ENCODE measurements around the gene NLRC4.
"Not testable (repeated sequence)": the region's sequence is repeated elsewhere in the genome, so short reads cannot be mapped to it uniquely, and the experiment has no call there.

Gene NLRC4

DNA sequence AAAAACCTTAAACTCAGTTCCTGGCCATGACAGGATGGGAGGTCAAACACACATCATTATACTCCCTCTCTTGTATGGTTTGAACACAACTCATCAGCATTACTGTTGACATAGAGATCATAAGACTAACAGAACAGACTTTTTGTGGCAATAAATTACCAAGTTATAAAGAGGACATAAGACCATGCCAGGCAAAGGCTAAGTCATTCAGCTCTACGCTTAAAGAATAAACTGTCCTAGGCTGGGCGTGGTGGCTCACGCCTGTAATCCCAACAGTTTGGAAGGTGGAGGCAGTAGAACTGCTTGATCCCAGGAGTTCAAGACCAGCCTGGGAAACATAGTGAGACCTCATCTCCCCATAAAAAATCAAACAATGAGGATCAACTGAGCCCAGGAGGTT is 16.4 kb downstream of the NLRC4 start:
- no peak for DNase-seq (ENCODE audit: low spot score)

DNA sequence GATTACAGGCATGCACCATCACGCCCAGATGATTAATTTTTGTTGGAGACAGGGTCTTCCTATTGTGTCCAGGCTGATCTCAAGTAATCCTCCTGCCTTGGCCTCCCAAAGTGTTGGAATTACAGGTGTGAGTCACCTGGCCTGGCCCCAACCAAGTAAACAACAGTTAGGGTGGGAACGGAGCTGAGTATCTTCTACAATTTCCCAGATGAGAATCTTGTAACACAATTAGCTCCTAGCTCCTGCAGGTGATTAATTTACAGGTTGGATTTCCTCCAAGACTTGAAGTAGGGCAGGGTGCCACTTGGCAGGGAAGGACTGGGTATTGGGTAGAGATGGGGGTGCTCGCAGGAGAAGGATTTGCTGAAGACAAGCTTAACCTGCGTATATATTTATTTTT is 17.8 kb downstream of the NLRC4 start:
- no peak for DNase-seq (ENCODE audit: low spot score)

DNA sequence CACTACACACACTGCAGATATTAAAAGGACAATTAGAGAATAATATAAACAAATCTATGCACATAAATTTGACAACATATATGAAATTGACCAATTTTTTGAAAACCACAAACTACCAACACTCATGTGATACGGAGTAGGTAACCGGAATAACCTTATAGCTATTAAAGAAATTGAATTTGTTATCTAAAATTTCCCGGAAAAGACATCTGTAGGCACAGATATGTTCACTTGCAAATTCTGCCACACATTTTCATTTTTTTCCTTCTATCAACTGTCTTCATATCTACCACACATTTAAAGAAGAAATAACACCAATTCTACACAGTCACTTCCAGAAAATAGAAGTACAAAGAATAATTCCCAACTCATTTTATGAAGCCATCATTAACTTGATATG is 22.4 kb downstream of the NLRC4 start:
- peak; percentile 30 for DNase-seq (ENCODE audit: low spot score)

DNA sequence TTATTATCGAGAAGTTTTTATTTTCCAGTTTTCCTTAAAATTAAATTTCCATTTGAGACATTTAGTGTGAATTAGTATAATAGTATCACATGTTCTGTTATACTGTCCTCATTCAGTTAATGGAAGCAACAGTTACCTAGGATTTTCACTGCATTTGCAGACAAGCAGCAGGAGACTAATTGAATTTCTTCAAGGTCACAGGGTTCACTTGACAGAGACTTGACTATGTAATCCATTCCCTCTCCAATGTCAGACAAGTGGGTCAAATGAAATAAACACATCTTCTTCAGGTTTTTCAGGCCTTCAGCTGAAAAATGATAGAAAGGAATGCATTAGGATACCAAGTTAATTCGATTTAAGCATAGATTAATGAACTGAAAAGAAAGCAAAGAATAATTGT is 26.7 kb downstream of the NLRC4 start:
- no peak for DNase-seq (ENCODE audit: low spot score)

DNA sequence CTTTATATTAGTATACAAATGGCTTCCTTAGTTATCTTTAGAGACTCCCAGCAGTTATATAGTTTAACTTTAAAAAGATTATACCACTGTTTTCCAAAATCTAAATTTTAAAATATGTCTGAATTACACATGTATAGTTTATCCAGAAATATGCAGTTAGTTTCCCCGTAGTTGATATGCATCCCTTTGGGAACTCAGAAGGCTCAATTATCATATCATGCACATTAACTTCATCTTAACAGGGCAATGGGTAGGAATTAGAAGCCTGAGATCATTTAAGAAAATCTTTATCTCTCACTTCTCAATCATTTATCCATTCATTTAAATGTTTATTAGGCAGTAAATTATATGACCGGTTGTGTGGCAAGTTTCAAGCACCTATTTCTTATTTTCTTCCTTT is 27.2 kb downstream of the NLRC4 start:
- no peak for DNase-seq (ENCODE audit: low spot score)

DNA sequence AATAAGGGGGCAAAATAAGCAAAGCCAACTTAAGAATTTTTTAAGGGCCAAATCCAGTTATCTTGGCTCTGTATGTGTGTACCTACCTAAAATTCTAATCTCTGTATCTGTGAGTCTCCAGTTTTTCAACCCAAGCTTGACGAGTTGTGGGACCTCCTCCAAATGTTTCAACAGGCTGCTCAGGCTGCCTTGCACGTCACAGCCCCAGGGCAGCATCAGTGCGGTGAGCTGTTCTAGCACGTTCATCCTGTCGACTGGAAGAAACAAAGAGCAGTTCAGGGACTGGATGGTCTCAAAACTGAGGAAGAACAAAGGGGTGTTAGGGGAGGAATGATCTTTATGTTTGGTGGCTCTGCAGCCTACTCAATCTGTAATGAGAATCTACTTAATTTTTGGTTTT is 29.4 kb downstream of the NLRC4 start:
- DNase-seq (ENCODE audit: low spot score) = no peak

DNA sequence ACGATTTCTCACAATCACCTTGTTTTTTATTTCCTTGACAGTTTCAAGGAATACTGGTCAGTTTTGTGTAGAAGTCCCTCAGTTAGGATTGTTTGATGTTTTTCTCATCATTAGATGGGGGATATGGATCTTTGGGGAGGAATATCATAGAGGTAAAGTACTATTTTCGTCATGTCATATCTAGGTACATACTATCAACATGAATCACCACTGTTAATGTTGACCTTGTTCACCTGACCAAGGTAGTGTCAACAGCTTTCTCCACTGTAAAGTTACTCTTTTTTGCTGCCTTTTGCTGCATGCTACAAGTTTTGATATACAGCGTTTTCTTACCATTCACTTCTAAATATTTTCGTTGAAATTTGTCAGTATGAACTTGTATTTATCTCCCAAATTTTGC is 32.7 kb downstream of the NLRC4 start:
- no peak for DNase-seq (ENCODE audit: low spot score)

DNA sequence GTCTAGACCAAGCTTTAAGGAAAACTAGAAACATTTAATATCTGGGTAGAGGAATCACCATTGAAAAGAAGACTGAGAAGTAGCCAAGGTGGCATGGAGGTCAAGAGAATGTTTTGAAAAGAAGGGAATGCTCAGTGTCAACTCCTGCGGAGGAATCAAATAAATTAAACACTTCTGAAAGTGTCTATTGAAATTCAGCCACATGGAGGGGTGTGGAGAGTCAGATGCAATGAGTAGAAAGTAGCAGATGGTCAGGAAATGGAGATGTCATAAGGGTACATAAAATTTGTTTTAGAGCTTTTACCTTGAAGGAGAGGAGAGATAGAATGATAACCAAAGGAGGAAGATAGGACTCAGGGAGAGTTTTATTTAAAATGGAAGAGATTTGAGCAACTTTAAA is 35.1 kb downstream of the NLRC4 start:
- no peak for DNase-seq (ENCODE audit: low spot score)

DNA sequence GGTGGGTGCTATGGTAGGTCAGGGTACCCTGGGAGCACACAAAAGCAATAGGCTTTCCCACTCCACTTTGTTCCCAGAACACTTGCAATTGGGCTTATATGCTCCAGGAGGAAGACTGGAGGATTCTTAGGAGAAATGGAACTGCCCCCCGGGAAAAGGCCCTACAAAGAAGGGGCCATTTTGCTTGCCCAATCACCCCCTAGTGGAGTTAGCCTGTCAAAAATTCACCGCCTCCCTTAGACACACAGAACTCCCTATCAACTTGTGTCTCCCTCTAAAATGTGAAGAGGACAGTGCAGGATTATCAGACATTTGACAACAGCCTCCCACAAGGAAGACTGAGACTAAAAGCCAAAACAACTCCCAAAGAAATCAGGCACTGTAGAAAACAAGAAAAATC is 36.5 kb downstream of the NLRC4 start:
- DNase-seq (ENCODE audit: low spot score) = no peak

DNA sequence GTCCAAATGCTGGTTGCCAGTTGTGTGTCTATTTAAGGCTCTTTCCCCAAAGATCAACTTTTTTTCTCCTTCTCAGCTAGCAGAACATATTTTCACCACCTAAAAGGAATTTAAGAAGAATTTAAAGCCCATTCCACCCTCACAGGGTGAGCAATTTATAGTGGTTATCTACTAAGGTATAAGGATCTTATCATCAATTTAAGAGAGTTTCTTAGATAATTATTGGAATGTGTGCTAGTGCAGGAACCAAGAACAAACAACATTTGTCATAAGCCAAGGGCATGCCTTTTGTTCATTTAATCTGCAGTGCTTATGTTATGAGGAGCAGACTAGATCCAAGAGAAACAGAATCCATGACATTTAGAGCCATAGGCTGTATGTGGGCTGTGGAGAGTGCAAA is 37.2 kb downstream of the NLRC4 start:
- no peak for DNase-seq (ENCODE audit: low spot score)

DNA sequence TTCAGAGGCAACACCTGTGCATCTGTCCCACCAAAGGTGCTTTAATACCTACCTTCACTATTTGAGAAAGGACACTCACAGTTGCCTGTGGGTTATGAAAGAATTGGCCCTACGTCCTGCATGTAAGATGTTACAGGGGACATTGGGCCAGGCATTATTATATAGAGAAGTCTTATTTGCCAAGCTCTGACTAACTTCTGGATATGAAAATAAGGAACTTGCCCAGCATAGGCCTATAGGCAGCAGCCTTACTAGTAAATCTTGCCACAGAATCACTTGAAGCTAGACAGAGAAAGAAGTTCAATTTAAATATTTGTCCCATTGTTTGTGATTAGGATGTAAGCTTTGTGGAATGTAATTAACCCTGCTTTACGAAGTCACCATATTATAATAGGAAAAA is 41.7 kb downstream of the NLRC4 start:
- no peak for DNase-seq (ENCODE audit: low spot score)

DNA sequence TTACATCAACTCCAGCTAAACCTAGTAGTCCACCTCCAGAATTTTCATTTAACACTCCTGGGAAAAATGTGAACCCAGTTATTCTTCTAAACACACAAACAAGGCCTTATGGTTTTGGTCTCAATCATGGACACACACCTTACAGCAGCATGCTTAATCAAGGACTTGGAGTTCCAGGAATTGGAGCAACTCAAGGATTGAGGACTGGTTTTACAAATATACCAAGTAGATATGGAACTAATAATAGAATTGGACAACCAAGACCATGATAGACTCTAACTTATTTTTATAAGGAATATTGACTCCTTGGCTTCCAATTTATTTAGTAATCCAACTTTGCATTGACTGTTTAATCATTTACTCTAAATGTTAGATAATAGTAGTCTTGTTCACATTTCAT is 44.2 kb downstream of the NLRC4 start:
- no peak for DNase-seq (ENCODE audit: low spot score)

DNA sequence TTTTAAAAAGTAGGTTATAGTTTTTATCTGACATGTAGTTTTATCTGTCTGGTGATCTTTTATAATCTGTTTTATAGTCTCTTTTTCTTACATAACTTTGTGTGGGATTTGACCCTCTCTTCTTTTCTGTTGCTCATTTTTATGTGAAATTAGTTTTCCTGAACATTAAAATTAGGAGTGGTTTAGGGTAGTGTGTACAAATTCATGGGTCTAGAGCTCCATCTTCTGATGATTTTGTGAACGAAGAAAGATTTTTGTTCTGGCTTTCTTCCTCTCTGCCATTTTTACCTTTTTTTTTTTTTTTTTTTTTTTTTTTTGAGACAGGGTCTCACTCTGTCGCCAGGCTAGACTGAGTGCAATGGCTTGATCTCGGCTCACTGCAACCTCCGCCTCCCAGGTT is 52.4 kb downstream of the NLRC4 start:
- peak; percentile 49 for DNase-seq (ENCODE audit: low spot score)

DNA sequence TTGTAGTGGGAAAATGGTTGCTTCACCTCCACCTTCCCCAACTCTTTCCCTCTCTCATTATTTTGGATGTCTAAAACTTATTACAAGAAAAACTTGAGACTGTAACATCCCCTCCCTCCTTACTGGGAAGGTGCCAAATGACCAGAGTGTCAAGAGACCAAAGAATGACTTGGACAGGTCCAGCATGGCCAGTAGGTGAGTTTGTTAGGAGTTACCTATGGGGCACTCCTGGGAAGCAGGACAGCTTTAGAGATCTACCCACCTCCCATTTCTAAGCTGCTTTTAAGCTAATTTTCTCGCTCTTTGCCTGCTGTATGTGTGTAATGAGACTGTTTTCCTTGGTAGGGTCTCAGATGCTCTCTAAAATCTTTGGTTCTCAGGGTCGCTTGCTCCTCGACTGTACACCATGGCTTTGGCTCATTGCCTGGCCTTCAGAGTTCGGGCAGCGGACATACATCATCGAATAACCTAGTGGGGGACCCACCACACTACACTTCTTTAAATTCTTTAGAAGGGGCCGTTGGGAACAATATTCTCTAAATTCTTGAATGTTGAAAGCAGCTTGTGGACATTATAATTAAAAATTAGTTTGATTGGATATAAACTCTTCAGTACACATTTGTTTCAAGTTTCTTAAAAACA is 53.8 kb downstream of the NLRC4 start:
- no peak for DNase-seq (ENCODE audit: low spot score)

DNA sequence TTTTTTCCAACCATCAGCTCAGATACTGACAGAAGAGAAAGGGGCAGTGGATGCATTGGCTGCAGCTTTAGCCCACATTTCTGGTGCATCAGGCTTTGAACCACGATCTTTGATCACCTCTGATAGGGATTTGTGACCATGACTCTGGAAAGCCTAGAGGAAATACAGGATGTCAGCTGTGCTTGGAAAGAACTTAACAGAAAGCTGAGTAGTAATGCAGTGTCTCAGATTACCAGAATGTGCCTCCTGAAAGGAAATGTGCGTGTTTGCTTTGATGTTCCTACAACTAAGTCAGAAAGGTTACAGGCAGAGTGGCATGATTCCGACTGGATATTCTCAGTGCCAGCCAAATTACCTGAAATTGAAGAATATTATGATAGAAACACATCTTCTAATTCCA is 61.3 kb downstream of the NLRC4 start:
- DNase-seq (ENCODE audit: low spot score) = not testable (repeated sequence)

DNA sequence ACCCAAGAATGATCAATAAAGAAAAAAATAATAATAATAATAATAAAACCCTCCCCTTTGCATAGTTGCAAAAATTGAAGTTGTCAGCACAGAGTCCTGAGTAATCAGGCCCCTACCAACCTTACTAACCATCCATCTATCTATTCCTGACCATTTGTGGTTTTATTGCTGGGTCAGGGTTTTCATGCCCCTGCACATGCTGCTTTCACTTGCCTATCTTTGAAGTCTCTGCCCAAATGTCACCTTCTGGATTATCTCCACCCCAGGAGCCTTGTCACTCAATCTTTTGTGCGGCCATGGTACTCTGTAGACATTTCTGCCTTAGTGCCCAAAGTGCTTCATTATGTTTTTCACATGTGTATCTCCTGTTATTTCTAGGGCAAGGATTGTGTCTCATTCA is 63.9 kb downstream of the NLRC4 start:
- DNase-seq (ENCODE audit: low spot score) = no peak

DNA sequence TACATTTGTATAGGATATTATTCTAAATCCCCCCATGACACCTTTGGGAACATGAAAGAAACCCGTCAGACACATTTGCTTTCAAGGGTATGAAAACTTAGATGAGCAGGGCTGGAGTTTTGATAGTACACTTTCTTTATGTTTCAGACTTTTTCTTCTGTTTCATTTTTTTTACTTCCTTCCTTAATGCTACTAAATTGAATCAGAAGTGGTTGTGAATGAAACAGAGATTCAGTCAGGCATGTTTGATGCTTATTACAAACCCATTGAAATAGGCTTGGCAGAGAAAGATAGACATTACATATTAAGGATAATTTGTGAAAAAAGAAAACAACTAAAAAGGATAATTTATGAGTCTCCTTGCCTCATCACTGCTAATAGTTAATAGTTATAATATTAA is 72.3 kb downstream of the NLRC4 start:
- DNase-seq (ENCODE audit: low spot score) = no peak

DNA sequence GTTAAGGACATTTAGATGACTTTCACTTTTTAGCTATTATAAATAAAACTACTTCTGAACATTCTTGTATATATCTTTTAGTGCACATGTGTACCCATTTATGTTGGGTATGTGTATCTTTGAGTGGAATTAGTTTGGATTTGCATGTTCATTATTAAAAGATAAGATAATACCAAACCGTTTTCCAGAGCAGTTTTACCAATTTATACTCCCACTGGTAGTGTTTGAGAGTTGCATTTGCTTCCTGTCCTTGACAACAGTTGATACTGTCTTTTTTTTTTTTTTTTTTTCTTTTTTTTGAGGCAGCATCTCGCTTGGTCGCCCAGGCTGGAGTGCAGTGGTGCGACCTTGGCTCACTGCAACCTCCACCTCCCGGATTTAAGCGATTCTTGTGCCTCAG is 75.7 kb downstream of the NLRC4 start:
- no peak for DNase-seq (ENCODE audit: low spot score)

DNA sequence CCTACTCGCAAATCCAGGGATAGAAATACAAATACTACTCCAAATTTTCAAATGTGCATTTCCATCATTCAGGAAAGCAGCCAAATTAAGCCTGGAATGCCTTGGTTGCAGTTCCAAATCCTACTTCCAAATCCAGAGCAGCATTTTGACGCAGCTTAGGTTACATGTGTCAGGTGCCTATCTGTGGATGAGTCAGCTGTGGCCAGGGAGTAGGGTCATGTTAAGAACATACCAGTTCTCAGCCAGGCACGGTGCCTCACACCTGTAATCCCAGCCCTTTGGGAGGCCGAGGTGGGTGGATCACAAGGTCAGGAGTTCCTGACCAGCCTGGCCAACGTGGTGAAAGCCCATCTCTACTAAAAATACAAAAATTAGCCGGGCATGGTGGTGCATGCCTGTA is 82.0 kb downstream of the NLRC4 start:
- no peak for DNase-seq (ENCODE audit: low spot score)

Measured in hematopoietic multipotent progenitor cell treated with erythropoietin and hydrocortisone succinate and interleukin-3 and kit ligand, for 15 days (in vitro differentiated cells).